ENCODE measurements around the gene CHAD. TPM values are rescaled to one million over a fixed set of nuclear protein-coding genes. Genes with fewer than 3 reads are reported as not detected.

The CHAD gene
- 1 to 10 TPM in 1 of 2 donors, under 1 TPM in 1; 0.51 to 1.6 TPM for total RNA-seq

GRCh38 chr17:50468304-50469207 is at the start of gene CHAD:
CHAD (minus strand) TSS chr17:50468880; CDS start chr17:50468813, 67 bp downstream.
- 40% methylated on average over 44 of the region's 71 CpGs for WGBS
- H3K4me1 ChIP-seq (replicated peaks), result peaks cover 10% of the 10 kb centered on the region
- peak within 1 kb of the TSS; percentile 16 to 27 for H3K4me3 ChIP-seq
- TF ChIP-seq CTCF (IDR thresholded peaks at IDR 0.05) (no peak), POLR2A (IDR thresholded peaks at IDR 0.05) (no peak), POLR2AphosphoS5 (IDR thresholded peaks at IDR 0.05) (no peak)
- intact Hi-C loops (cut with DNase I), result no loop called here
- no peaks in the 10 kb centered on the region for H3K36me3 ChIP-seq
- no peak for DNase-seq (ENCODE audit: low spot score)
- H3K9me3 ChIP-seq, result no peaks in the 10 kb centered on the region
- H3K27me3 ChIP-seq (replicated peaks; ENCODE audit: insufficient read depth), result no peaks in the 10 kb centered on the region
- peak within 1 kb of the TSS in 1 of 2 donors; percentile 39 for H3K27ac ChIP-seq

DNA sequence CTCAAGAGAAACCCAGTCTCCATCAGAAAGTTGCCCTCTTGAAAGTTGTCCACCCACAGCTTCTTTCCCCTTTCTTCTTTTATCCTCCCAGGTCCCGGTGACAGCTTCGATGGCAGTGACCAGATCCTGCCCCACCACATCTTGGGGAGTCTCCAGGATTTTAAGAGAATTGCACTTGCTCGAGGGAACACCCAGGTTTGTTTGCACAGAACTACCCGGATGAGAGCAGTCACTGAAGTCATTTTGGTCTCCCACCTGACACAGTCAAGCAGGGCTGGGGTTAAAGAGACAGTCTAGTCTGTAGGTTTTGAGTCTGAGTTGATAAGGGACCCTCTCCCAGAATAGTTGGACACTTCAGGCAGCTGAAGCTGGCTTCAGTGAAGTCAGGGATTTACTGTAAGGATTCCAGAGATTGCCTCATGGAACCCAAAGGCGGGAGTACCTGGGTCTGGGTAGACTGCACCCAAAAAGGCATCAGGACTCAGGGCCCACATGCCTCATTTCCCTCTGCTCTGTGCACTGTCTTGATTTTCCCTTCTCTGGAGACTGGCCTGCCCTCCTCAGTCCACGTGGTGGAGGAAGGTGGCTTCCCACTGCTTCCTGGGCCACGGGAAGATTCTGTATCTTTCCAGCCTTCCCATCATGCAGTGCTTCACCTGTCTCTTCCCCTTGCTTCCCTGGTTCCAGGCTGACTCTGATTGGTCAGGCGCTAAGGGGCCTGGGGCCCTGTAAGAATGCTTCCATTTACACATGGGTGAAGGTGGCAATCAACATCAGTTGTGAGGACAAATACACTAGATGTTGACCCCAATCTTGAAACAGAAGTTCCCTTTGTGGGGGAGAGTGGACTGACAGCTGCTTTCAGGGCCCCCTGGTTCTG is 49.1 kb upstream of the CHAD start:
- Histone ChIP-seq H3K9me3 (no peaks in the 10 kb centered on the region), H3K4me1 (replicated peaks) (peaks cover 4% of the 10 kb centered on the region), H3K4me3 (no peak overlapping the region), H3K36me3 (no peaks in the 10 kb centered on the region), H3K27me3 (replicated peaks; ENCODE audit: insufficient read depth) (no peaks in the 10 kb centered on the region), H3K27ac (peak overlapping the region in 1 of 2 donors; percentile 20)
- TF ChIP-seq POLR2AphosphoS5 (IDR thresholded peaks at IDR 0.05) (no peak), POLR2A (IDR thresholded peaks at IDR 0.05) (no peak), CTCF (IDR thresholded peaks at IDR 0.05) (no peak)
- intact Hi-C loops (cut with DNase I), result no loop called here
- DNase-seq (ENCODE audit: low spot score), result no peak
- WGBS, result 79% methylated on average over 8 of the region's 8 CpGs

- Histone ChIP-seq H3K27ac (no peak overlapping the region), H3K36me3 (no peaks in the 10 kb centered on the region), H3K9me3 (no peaks in the 10 kb centered on the region), H3K4me1 (replicated peaks) (peaks cover 4% of the 10 kb centered on the region), H3K27me3 (replicated peaks; ENCODE audit: insufficient read depth) (no peaks in the 10 kb centered on the region), H3K4me3 (no peak overlapping the region)
- intact Hi-C loops (cut with DNase I), result no loop called here
- no peak for DNase-seq (ENCODE audit: low spot score)
- 87% methylated on average over 4 of the region's 4 CpGs for WGBS
- no peak for TF ChIP-seq CTCF (IDR thresholded peaks at IDR 0.05)
- TF ChIP-seq POLR2A (IDR thresholded peaks at IDR 0.05), result no peak
- TF ChIP-seq POLR2AphosphoS5 (IDR thresholded peaks at IDR 0.05), result no peak
Measured at GRCh38 chr17:50517011-50517410, 48.3 kb upstream of the CHAD start.

- peak overlapping the region in 1 of 2 donors; percentile 12 for H3K27ac ChIP-seq
- peaks cover 4% of the 10 kb centered on the region for H3K4me1 ChIP-seq (replicated peaks)
- no peaks in the 10 kb centered on the region for H3K36me3 ChIP-seq
- intact Hi-C loops (cut with DNase I), result no loop called here
- DNase-seq (ENCODE audit: low spot score), result peak; percentile 40
- H3K4me3 ChIP-seq, result no peak overlapping the region
- WGBS, result 51% methylated on average over 6 of the region's 6 CpGs
- TF ChIP-seq POLR2AphosphoS5 (IDR thresholded peaks at IDR 0.05) (no peak), POLR2A (IDR thresholded peaks at IDR 0.05) (no peak), CTCF (IDR thresholded peaks at IDR 0.05) (no peak)
- H3K9me3 ChIP-seq, result no peaks in the 10 kb centered on the region
- H3K27me3 ChIP-seq (replicated peaks; ENCODE audit: insufficient read depth), result no peaks in the 10 kb centered on the region
Measured at GRCh38 chr17:50514936-50515702, 46.4 kb upstream of the CHAD start.

Data from prostate gland (tissue), 2 donors.